SK-N-SH (cell line): ENCODE measurements around the gene ANKS1B. TPM values are rescaled to one million over a fixed set of nuclear protein-coding genes. Genes with fewer than 3 reads are reported as not detected.

Source experiments
- CTCF ChIA-PET: fragments of 300-600, 350-600 bp; formaldehyde crosslinking; extraction: SDS; loops from one replicate; lab custom pipeline; 2021; lab: Yijun Ruan, JAX
- POLR2A ChIA-PET: fragments of 350-600 bp; sonication (Branson Sonifier 250); formaldehyde crosslinking; extraction: SDS; loops from one replicate; lab custom pipeline; 2020; ENCODE audit warnings: antibody characterized with exemption, inconsistent platforms; lab: Yijun Ruan, JAX
- DNase-seq: peaks from one replicate; pipeline ENCODE4 v3.0.0; 2012
- H2AFZ ChIP-seq: fragments of 200-600 bp; sonication (generic); 2 replicates; pipeline ENCODE4 v1.8.1; 2016; ENCODE audit warnings: antibody characterized with exemption, mild to moderate bottlenecking, low read depth
- H3F3A ChIP-seq: fragments of 200-600 bp; sonication (generic); replicated peaks from 2 replicates; pipeline ENCODE3; 2016; ENCODE audit warnings: antibody characterized with exemption, mild to moderate bottlenecking; ENCODE audit not compliant: insufficient read depth
- H3K27ac ChIP-seq, 2 experiments: fragments of 200-500 bp in 1 of 2; fragments of 200-600 bp in 1 of 2; sonication (Bioruptor generic) in 1 of 2; sonication (generic), shearing (Covaris generic) in 1 of 2; 2 replicates each; pipeline versions ENCODE4 v1.5.1 to v1.6.1; 2014 to 2016; ENCODE audit warnings: low read depth in 2 of 2, inconsistent platforms in 1 of 2, low read length in 1 of 2, mild to moderate bottlenecking in 1 of 2, mixed read lengths in 1 of 2
- H3K27me3 ChIP-seq: fragments of 200-600 bp; sonication (generic), shearing (Covaris generic); 2 replicates; pipeline ENCODE4 v1.6.1; 2016; ENCODE audit warnings: mixed run types; ENCODE audit not compliant: insufficient read depth
- H3K36me3 ChIP-seq, 2 experiments: fragments of 200-500 bp in 1 of 2; fragments of 200-600 bp in 1 of 2; sonication (Bioruptor generic) in 1 of 2; sonication (generic) in 1 of 2; replicated peaks in 1 of 2; 2 replicates each; pipeline versions ENCODE3 to v1.5.1; 2014 to 2016; ENCODE audit warnings: low read length in 1 of 2, mild to moderate bottlenecking in 1 of 2; ENCODE audit not compliant: insufficient read depth in 2 of 2, control insufficient read depth in 1 of 2
- H3K4me1 ChIP-seq, 2 experiments: fragments of 200-500 bp in 1 of 2; fragments of 200-600 bp in 1 of 2; sonication (Bioruptor generic) in 1 of 2; sonication (generic), shearing (Covaris generic) in 1 of 2; 2 replicates each; pipeline versions ENCODE4 v1.5.1 to v1.6.1; 2014 to 2016; ENCODE audit warnings: low read depth in 1 of 2, low read length in 1 of 2, mixed run types in 1 of 2; ENCODE audit not compliant: insufficient read depth in 2 of 2, control insufficient read depth in 1 of 2
- H3K4me2 ChIP-seq: fragments of 200-600 bp; sonication (generic), shearing (Covaris generic); 2 replicates; pipeline ENCODE4 v1.6.1; 2017; ENCODE audit warnings: mixed run types
- H3K4me3 ChIP-seq, 2 experiments: fragments of 200-500 bp in 1 of 2; fragments of 200-600 bp in 1 of 2; sonication (Bioruptor generic) in 1 of 2; sonication (generic), shearing (Covaris generic) in 1 of 2; 2 replicates each; pipeline versions ENCODE4 v1.5.1 to v1.8.1; 2014 to 2016; ENCODE audit warnings: low read depth in 2 of 2, inconsistent platforms in 1 of 2, low read length in 1 of 2, mild to moderate bottlenecking in 1 of 2, mixed read lengths in 1 of 2, moderate library complexity in 1 of 2
- H3K79me2 ChIP-seq: fragments of 200-600 bp; sonication (generic); 2 replicates; pipeline ENCODE4 v1.8.1; 2017; ENCODE audit warnings: mild to moderate bottlenecking; ENCODE audit not compliant: insufficient read depth
- H3K9ac ChIP-seq: fragments of 200-600 bp; sonication (generic); 2 replicates; pipeline ENCODE4 v1.6.1; 2017; ENCODE audit warnings: mixed run types
- H3K9me2 ChIP-seq: fragments of 200-600 bp; sonication (generic); 2 replicates; pipeline ENCODE4 v1.6.1; 2017; ENCODE audit warnings: mixed run types
- H3K9me3 ChIP-seq: fragments of 200-600 bp; sonication (generic); 2 replicates; pipeline ENCODE4 v1.6.1; 2017; ENCODE audit warnings: mixed run types, mild to moderate bottlenecking, moderate library complexity
- H4K20me1 ChIP-seq: fragments of 200-600 bp; sonication (generic); 2 replicates; pipeline ENCODE4 v1.6.1; 2017; ENCODE audit warnings: mild to moderate bottlenecking, mixed run types; ENCODE audit not compliant: insufficient read depth
- CHD2 ChIP-seq: fragments of 150-350 bp; IDR thresholded peaks from 2 replicates; pipeline ENCODE4 v1.6.1; 2018; ENCODE audit warnings: low read length; ENCODE audit not compliant: partially characterized antibody
- EP300 ChIP-seq, 2 experiments: IDR thresholded peaks; 2 replicates each; pipeline versions ENCODE4 v1.4.0 to v1.6.1; 2012; ENCODE audit warnings: borderline replicate concordance in 1 of 2, low read depth in 1 of 2, low read length in 1 of 2
- FOSL2 ChIP-seq: IDR thresholded peaks from 2 replicates; pipeline ENCODE4 v1.4.0; 2012; ENCODE audit warnings: low read depth, mild to moderate bottlenecking, moderate library complexity, borderline replicate concordance
- GABPA ChIP-seq: IDR thresholded peaks from 2 replicates; pipeline ENCODE4 v1.4.0; 2012; ENCODE audit warnings: low read depth, mild to moderate bottlenecking
- JUND ChIP-seq: IDR thresholded peaks from 2 replicates; pipeline ENCODE4 v1.4.0; 2012
- MEF2A ChIP-seq: IDR thresholded peaks from 2 replicates; pipeline ENCODE4 v1.4.0; 2012; ENCODE audit warnings: low read depth, borderline replicate concordance
- NRF1 ChIP-seq: IDR thresholded peaks from 2 replicates; pipeline ENCODE4 v1.6.1; 2012; ENCODE audit warnings: low read depth, mild to moderate bottlenecking, low read length
- POLR2AphosphoS5 ChIP-seq: IDR thresholded peaks from 2 replicates; pipeline ENCODE4 v1.6.1; 2012; ENCODE audit warnings: low read depth, low read length
- RAD21 ChIP-seq: IDR thresholded peaks from 2 replicates; pipeline ENCODE4 v1.6.1; 2012; ENCODE audit warnings: mild to moderate bottlenecking, low read length
- RCOR1 ChIP-seq: fragments of 150-350 bp; IDR thresholded peaks from 2 replicates; pipeline ENCODE4 v1.6.1; 2017; ENCODE audit warnings: antibody characterized with exemption, low read length
- RFX5 ChIP-seq: IDR thresholded peaks from 2 replicates; pipeline ENCODE4 v1.6.1; 2012; ENCODE audit warnings: mild to moderate bottlenecking, improper control_type of control experiment, low read length
- SMC3 ChIP-seq: IDR thresholded peaks from 2 replicates; pipeline ENCODE4 v1.6.1; 2012; ENCODE audit warnings: low read depth, low read length, improper control_type of control experiment
- TAF1 ChIP-seq: IDR thresholded peaks from 2 replicates; pipeline ENCODE4 v1.6.1; 2012; ENCODE audit warnings: low read depth, mild to moderate bottlenecking, low read length, moderate library complexity, borderline replicate concordance
- TCF12 ChIP-seq: IDR thresholded peaks from 2 replicates; pipeline ENCODE4 v1.4.0; 2012
- WGBS: methylation state at CpG from one replicate; pipeline ENCODE4 v1.1.6; 2017; ENCODE audit warnings: low lambda C conversion rate; 5-methylcytosine and 5-hydroxymethylcytosine counted together
- polyA plus RNA-seq, 3 experiments: library from polyadenylated mRNA; depleted of rRNA; stranded (reverse); fragments of >200 nt; gene quantifications; 2 replicates each; pipeline ENCODE4 v1.2.3, GENCODE V29; 2012
- TF ChIP-seq, protein P1 (sequence below): fragments of 150-350 bp; IDR thresholded peaks from 2 replicates; pipeline ENCODE4 v1.6.1; 2016; ENCODE audit warnings: mild to moderate bottlenecking, low read depth, low read length
- TF ChIP-seq, protein P2 (sequence below): IDR thresholded peaks from 2 replicates; pipeline ENCODE4; 2012
- TF ChIP-seq, protein P3 (sequence below): IDR thresholded peaks from 2 replicates; pipeline ENCODE4 v1.4.0; 2012; ENCODE audit warnings: low read depth, borderline replicate concordance
- TF ChIP-seq, protein P4 (sequence below): IDR thresholded peaks from 2 replicates; pipeline ENCODE4 v1.4.0; 2012; ENCODE audit warnings: low read depth
- TF ChIP-seq, protein P5 (sequence below): fragments of 150-350 bp; IDR thresholded peaks from 2 replicates; pipeline ENCODE4 v1.6.1; 2017; ENCODE audit warnings: antibody characterized with exemption, low read length, low read depth, borderline replicate concordance

The ANKS1B gene
- polyA plus RNA-seq, 1 of the 3 experiments (the other 2 are of a cell fraction) = 1.8 TPM

DNA sequence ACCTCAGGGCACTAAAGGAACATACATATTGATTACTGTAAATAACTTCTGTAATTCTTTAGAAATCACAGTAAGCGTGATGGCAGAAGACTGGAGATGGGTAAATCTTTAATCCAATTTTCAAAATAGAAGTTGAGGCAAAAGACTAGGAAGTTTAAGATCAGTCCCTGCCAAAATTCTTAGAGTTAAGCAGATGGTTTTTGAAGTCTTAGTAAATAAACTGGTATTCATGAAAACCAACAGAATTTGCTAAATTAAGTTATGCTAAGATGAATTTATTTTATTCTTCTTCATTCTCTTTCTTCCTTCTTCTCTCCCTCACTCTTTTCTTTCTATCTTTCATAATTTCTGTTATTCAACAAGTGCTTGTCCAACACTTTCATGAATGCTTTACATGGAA lies 435.5 kb downstream of the ANKS1B start:
- DNase-seq = no peak
- CTCF ChIA-PET = no interaction called here
- Histone ChIP-seq H3K27ac (no peak overlapping the region), H3K9me3 (no peaks in the 10 kb centered on the region), H3F3A (no peaks in the 10 kb centered on the region), H3K36me3 (no peaks in the 10 kb centered on the region), H3K4me3 (no peak overlapping the region), H3K27me3 (no peaks in the 10 kb centered on the region; the same call in 1 of the 2 replicates), H3K4me1 (no peaks in the 10 kb centered on the region), H3K9ac (no peak overlapping the region), H2AFZ (no peak overlapping the region), H3K79me2 (no peaks in the 10 kb centered on the region), H3K9me2 (no peaks in the 10 kb centered on the region), H4K20me1 (no peaks in the 10 kb centered on the region), H3K4me2 (no peak overlapping the region)
- POLR2A ChIA-PET = no interaction called here
- TF ChIP-seq, protein P1, sequence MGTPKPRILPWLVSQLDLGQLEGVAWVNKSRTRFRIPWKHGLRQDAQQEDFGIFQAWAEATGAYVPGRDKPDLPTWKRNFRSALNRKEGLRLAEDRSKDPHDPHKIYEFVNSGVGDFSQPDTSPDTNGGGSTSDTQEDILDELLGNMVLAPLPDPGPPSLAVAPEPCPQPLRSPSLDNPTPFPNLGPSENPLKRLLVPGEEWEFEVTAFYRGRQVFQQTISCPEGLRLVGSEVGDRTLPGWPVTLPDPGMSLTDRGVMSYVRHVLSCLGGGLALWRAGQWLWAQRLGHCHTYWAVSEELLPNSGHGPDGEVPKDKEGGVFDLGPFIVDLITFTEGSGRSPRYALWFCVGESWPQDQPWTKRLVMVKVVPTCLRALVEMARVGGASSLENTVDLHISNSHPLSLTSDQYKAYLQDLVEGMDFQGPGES = no peak
- TF ChIP-seq, protein P2, sequence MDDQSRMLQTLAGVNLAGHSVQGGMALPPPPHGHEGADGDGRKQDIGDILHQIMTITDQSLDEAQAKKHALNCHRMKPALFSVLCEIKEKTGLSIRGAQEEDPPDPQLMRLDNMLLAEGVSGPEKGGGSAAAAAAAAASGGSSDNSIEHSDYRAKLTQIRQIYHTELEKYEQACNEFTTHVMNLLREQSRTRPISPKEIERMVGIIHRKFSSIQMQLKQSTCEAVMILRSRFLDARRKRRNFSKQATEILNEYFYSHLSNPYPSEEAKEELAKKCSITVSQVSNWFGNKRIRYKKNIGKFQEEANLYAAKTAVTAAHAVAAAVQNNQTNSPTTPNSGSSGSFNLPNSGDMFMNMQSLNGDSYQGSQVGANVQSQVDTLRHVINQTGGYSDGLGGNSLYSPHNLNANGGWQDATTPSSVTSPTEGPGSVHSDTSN = no peak
- TF ChIP-seq GABPA (no peak), FOSL2 (no peak), JUND (no peak), TAF1 (no peak), CHD2 (no peak), SMC3 (no peak), RAD21 (no peak), NRF1 (no peak), EP300 (IDR thresholded peaks at IDR 0.05; ENCODE audit: borderline replicate concordance in 1 of 2, low read depth in 1 of 2, low read length in 1 of 2) (no peak), TCF12 (no peak), RFX5 (no peak), RCOR1 (no peak), POLR2AphosphoS5 (no peak), MEF2A (no peak)
- TF ChIP-seq, protein P3, sequence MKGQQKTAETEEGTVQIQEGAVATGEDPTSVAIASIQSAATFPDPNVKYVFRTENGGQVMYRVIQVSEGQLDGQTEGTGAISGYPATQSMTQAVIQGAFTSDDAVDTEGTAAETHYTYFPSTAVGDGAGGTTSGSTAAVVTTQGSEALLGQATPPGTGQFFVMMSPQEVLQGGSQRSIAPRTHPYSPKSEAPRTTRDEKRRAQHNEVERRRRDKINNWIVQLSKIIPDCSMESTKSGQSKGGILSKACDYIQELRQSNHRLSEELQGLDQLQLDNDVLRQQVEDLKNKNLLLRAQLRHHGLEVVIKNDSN = no peak
- TF ChIP-seq, protein P4, sequence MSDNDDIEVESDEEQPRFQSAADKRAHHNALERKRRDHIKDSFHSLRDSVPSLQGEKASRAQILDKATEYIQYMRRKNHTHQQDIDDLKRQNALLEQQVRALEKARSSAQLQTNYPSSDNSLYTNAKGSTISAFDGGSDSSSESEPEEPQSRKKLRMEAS = no peak
- TF ChIP-seq, protein P5, sequence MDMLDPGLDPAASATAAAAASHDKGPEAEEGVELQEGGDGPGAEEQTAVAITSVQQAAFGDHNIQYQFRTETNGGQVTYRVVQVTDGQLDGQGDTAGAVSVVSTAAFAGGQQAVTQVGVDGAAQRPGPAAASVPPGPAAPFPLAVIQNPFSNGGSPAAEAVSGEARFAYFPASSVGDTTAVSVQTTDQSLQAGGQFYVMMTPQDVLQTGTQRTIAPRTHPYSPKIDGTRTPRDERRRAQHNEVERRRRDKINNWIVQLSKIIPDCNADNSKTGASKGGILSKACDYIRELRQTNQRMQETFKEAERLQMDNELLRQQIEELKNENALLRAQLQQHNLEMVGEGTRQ = no peak
- 75% methylated on average over 1 of the region's 1 CpG for WGBS
